Transverse colon (tissue), 4 donors: ENCODE data around the gene PDK3. TPM values are rescaled to one million over a fixed set of nuclear protein-coding genes. Genes with fewer than 3 reads are reported as not detected.

Source experiments
- DNase-seq: peaks from one replicate; pipeline ENCODE4 v3.0.0-alpha.2; 2019
- H3K27ac ChIP-seq, 4 donors: fragments of 200-600 bp; sonication (generic); 2 replicates each; pipeline ENCODE4 v1.5.1; 2016 to 2018; ENCODE audit warnings: inconsistent platforms in 4 of 4
- H3K27me3 ChIP-seq: fragments of 200-600 bp; sonication (generic); 2 replicates; pipeline ENCODE4 v1.5.1; 2017; ENCODE audit warnings: inconsistent platforms
- H3K36me3 ChIP-seq, 4 donors: fragments of 200-600 bp; sonication (generic); 2 replicates each; pipeline ENCODE4 v1.5.1; 2017 to 2019; ENCODE audit warnings: inconsistent platforms in 4 of 4
- H3K4me1 ChIP-seq, 4 donors: fragments of 200-600 bp; sonication (generic); 2 replicates each; pipeline ENCODE4 v1.5.1; 2017 to 2020; ENCODE audit warnings: inconsistent platforms in 4 of 4
- H3K4me3 ChIP-seq, 4 donors: fragments of 200-600 bp; sonication (generic); 1 replicate in 1 of 4; 2 replicates in 3 of 4; pipeline versions ENCODE4 v1.5.1 to v1.6.1; 2017 to 2019; ENCODE audit warnings: inconsistent platforms in 4 of 4
- H3K9me3 ChIP-seq, 2 donors: fragments of 200-600 bp; sonication (generic); 2 replicates each; pipeline ENCODE4 v1.5.1; 2017 to 2019; ENCODE audit warnings: inconsistent platforms in 2 of 2
- EP300 ChIP-seq: sonication (generic); formaldehyde crosslinking; IDR thresholded peaks from one replicate; pipeline ENCODE4 v1.6.1; 2017; ENCODE audit warnings: antibody characterized with exemption, low read depth
- POLR2A ChIP-seq: fragments of 450-650 bp; IDR thresholded peaks from one replicate; pipeline ENCODE4 v1.6.1; 2016; ENCODE audit warnings: antibody characterized with exemption, mild to moderate bottlenecking, moderate library complexity
- POLR2AphosphoS5 ChIP-seq, 3 donors: sonication (generic); formaldehyde crosslinking; IDR thresholded peaks; one replicate each; pipeline ENCODE4 v1.6.1; 2016; ENCODE audit warnings: antibody characterized with exemption in 3 of 3
- WGBS, 2 donors: methylation state at CpG; one replicate each; pipeline ENCODE4 v1.1.5; 2018; ENCODE audit warnings: low coverage in 1 of 2; 5-methylcytosine and 5-hydroxymethylcytosine counted together
- in situ Hi-C, 4 donors: fragments of 200-750 bp; cut with MboI; loops; one replicate each; pipeline versions ENCODE4 v1.15.0 to v1.15.1; 2017; ENCODE audit warnings: low sequenced_read_pairs in 3 of 4, low pct_ligation_motif_present in 1 of 4, low pct_unique_long_range_greater_than_20kb in 1 of 4
- intact Hi-C: fragments of 100-400 bp; cut with DNase I; formaldehyde crosslinking; loops from one replicate; pipeline ENCODE4 v1.15.1; 2023; ENCODE audit warnings: low total_unique reads
- total RNA-seq, 4 donors: library from RNA; depleted of rRNA; stranded (reverse); fragments of >200 nt; gene quantifications; one replicate each; pipeline ENCODE4 v1.1.0, GENCODE V29; 2016
- TF ChIP-seq, protein P1 (sequence below), 5 experiments: fragments of 200-600 bp in 3 of 5; fragments of 450-650 bp in 2 of 5; sonication (generic) in 3 of 5; IDR thresholded peaks; 1 replicate in 2 of 5; 2 replicates in 3 of 5; pipeline ENCODE4 v1.5.1; 2016 to 2017; ENCODE audit warnings: antibody characterized with exemption in 5 of 5, inconsistent platforms in 3 of 5, mild to moderate bottlenecking in 2 of 5, moderate library complexity in 1 of 5

PDK3 gene
- total RNA-seq, 4 donors from 2014 or later = 9.4 to 36.8 (median 27.0) TPM

DNA sequence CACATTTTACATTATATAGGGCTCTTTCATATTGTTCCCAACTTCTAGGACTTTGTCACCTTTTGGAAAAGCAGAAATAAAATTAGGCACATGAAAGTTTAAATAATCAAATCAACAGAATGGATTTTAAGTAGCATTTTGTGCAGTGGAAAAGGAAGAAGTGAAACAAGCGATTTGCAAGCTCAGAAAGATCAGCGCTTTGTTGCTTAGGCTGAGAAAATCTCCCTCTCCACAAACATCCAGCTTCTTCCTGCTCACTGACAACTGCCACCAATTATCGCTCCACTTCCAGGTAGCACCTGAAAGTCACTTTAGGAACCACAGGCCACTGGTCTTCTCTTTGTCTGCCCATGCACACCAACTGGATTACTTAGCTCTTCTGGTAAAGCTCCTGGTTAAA is 2.0 kb upstream of the PDK3 start:
- no peak overlapping the region for H3K4me3 ChIP-seq

DNA sequence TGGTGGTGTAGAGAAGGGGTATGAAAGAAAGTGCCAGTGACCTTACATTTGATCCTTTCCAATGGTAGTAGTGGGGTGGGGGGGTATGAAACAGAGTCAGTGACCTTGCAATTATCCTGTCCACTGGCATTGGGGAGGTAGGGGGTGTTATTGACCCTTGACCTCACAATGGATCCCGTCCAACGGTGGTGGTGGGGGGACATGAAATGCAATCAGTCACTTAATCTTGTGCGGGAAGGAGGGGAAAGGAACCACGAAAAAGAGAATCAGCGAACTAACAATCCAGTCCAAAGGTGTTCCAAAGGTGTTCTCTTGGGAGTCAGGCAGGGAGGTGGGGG is 619 bp upstream of the PDK3 start:
- Histone ChIP-seq H3K4me1 (peaks cover 0 to 12% (median 3%) of the 10 kb centered on the region in 4 donors), H3K27me3 (no peaks in the 10 kb centered on the region), H3K36me3 (no peaks in the 10 kb centered on the region), H3K4me3 (peak overlapping the region in 3 of 4 donors; percentile 64 to 82 (median 78)), H3K27ac (peak overlapping the region; percentile 85 to 93 (median 89)), H3K9me3 (no peaks in the 10 kb centered on the region)
- in situ Hi-C loops = no loop called here
- intact Hi-C loops = no loop called here
- DNase-seq = no peak
- 37% methylated on average over 5 of the region's 5 CpGs; no CpG with 5 or more reads in 1 of the 2 donors for WGBS, 2 donors
- TF ChIP-seq EP300 = no peak
- TF ChIP-seq, protein P1, sequence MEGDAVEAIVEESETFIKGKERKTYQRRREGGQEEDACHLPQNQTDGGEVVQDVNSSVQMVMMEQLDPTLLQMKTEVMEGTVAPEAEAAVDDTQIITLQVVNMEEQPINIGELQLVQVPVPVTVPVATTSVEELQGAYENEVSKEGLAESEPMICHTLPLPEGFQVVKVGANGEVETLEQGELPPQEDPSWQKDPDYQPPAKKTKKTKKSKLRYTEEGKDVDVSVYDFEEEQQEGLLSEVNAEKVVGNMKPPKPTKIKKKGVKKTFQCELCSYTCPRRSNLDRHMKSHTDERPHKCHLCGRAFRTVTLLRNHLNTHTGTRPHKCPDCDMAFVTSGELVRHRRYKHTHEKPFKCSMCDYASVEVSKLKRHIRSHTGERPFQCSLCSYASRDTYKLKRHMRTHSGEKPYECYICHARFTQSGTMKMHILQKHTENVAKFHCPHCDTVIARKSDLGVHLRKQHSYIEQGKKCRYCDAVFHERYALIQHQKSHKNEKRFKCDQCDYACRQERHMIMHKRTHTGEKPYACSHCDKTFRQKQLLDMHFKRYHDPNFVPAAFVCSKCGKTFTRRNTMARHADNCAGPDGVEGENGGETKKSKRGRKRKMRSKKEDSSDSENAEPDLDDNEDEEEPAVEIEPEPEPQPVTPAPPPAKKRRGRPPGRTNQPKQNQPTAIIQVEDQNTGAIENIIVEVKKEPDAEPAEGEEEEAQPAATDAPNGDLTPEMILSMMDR (IDR thresholded peaks at IDR 0.05) = no peak

More for the DNA sequence above, 2.0 kb upstream of the PDK3 start:
- Histone ChIP-seq H3K4me1 (peaks cover 0 to 4% (median 2%) of the 10 kb centered on the region in 4 donors), H3K36me3 (no peaks in the 10 kb centered on the region), H3K27ac (no peak overlapping the region), H3K27me3 (no peaks in the 10 kb centered on the region), H3K9me3 (no peaks in the 10 kb centered on the region)
- intact Hi-C loops = no loop called here
- in situ Hi-C loops = no loop called here
- DNase-seq = no peak
- TF ChIP-seq EP300 (no peak), POLR2A (no peak), POLR2AphosphoS5 (IDR thresholded peaks at IDR 0.05) (no peak)
- TF ChIP-seq, protein P1 (IDR thresholded peaks at IDR 0.05) = no peak
- 73 to 86% methylated on average over 3 of the region's 3 CpGs for WGBS, 2 donors

- in situ Hi-C loops = no loop called here
- peak overlapping the region; percentile 85 to 93 (median 89) for H3K27ac ChIP-seq
- no peaks in the 10 kb centered on the region for H3K27me3 ChIP-seq
- peak overlapping the region; percentile 64 to 82 (median 77) for H3K4me3 ChIP-seq
- intact Hi-C loops = loop anchor here (1.0 kb wide), 1 partner anchor 14 kb away; no protein-coding TSS in a partner anchor
- H3K9me3 ChIP-seq = no peaks in the 10 kb centered on the region
- H3K36me3 ChIP-seq = no peaks in the 10 kb centered on the region
- TF ChIP-seq POLR2AphosphoS5 (IDR thresholded peaks at IDR 0.05) (no peak), POLR2A (no peak), EP300 (no peak)
- TF ChIP-seq, protein P1 (IDR thresholded peaks at IDR 0.05) = no peak
- WGBS, 2 donors = 54% methylated on average over 25 of the region's 25 CpGs; no CpG with 5 or more reads in 1 of the 2 donors
- H3K4me1 ChIP-seq = peaks cover 0 to 12% (median 3%) of the 10 kb centered on the region in 4 donors
- no peak for DNase-seq
Observed at GRCh38 chrX:24465532-24465865, 413 bp downstream of the PDK3 start.

DNA sequence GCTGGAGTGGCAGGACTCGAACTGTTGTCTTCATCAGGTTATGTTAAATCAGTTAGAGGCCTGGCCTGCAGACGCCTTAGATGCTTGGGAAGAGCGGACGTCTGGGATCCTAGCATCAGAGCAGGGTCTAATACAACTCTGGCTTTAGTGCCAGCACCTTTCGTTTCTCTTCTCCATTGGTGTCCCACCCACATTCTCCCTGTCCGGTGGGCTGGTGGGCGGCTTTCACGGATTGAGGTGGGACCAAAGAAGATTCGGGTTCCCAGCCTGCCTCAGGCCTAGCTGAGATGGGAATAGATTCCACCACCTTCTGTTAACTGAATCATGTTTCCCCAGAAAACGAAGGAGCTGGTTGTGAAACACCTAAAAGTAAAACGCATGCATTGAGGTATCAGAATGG is 939 bp downstream of the PDK3 start:
- H3K36me3 ChIP-seq = no peaks in the 10 kb centered on the region
- TF ChIP-seq EP300 = no peak
- TF ChIP-seq POLR2A = no peak
- no peak for TF ChIP-seq POLR2AphosphoS5 (IDR thresholded peaks at IDR 0.05)
- TF ChIP-seq, protein P1 (IDR thresholded peaks at IDR 0.05) = no peak
- peaks cover 0 to 13% (median 3%) of the 10 kb centered on the region in 4 donors for H3K4me1 ChIP-seq
- in situ Hi-C loops (no loop called here), intact Hi-C loops (no loop called here)
- no peak for DNase-seq
- H3K9me3 ChIP-seq = no peaks in the 10 kb centered on the region
- 58 to 80% methylated on average over 2 to 11 of the region's 11 CpGs for WGBS, 2 donors
- H3K27ac ChIP-seq = peak overlapping the region; percentile 85 to 93 (median 89)
- H3K27me3 ChIP-seq = no peaks in the 10 kb centered on the region
- peak overlapping the region; percentile 64 to 82 (median 77) for H3K4me3 ChIP-seq
